ENCODE measurements around the gene SCAP.

GRCh38 chr3:47428662-47429061 lies 47.1 kb downstream of the SCAP start:
- TF ChIP-seq U2AF2 (IDR thresholded peaks at IDR 0.05; ENCODE audit: low read depth, low read length) (no peak), PHF8 (CRISPR knock-in tag; IDR thresholded peaks at IDR 0.05) (no peak), REST (IDR thresholded peaks at IDR 0.05; ENCODE audit: borderline replicate concordance in 1 of 2, low read depth in 1 of 2, low read length in 2 of 2) (no peak), CHD2 (IDR thresholded peaks at IDR 0.05; ENCODE audit: low read depth, low read length) (no peak), POLR2A (IDR thresholded peaks at IDR 0.05; ENCODE audit: insufficient read depth in 1 of 2, low read depth in 2 of 2, low read length in 2 of 2) (no peak), ZZZ3 (CRISPR knock-in tag; IDR thresholded peaks at IDR 0.05; ENCODE audit: borderline replicate concordance) (no peak), GTF3A (CRISPR knock-in tag; conservative IDR thresholded peaks at IDR 0.05) (no peak), ZNF24 (IDR thresholded peaks at IDR 0.05) (no peak), HDAC2 (CRISPR knock-in tag; IDR thresholded peaks at IDR 0.05) (no peak)
- TF ChIP-seq, protein P1, sequence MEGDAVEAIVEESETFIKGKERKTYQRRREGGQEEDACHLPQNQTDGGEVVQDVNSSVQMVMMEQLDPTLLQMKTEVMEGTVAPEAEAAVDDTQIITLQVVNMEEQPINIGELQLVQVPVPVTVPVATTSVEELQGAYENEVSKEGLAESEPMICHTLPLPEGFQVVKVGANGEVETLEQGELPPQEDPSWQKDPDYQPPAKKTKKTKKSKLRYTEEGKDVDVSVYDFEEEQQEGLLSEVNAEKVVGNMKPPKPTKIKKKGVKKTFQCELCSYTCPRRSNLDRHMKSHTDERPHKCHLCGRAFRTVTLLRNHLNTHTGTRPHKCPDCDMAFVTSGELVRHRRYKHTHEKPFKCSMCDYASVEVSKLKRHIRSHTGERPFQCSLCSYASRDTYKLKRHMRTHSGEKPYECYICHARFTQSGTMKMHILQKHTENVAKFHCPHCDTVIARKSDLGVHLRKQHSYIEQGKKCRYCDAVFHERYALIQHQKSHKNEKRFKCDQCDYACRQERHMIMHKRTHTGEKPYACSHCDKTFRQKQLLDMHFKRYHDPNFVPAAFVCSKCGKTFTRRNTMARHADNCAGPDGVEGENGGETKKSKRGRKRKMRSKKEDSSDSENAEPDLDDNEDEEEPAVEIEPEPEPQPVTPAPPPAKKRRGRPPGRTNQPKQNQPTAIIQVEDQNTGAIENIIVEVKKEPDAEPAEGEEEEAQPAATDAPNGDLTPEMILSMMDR (CRISPR knock-in tag; IDR thresholded peaks at IDR 0.05) = no peak
- TF ChIP-seq, protein P2, sequence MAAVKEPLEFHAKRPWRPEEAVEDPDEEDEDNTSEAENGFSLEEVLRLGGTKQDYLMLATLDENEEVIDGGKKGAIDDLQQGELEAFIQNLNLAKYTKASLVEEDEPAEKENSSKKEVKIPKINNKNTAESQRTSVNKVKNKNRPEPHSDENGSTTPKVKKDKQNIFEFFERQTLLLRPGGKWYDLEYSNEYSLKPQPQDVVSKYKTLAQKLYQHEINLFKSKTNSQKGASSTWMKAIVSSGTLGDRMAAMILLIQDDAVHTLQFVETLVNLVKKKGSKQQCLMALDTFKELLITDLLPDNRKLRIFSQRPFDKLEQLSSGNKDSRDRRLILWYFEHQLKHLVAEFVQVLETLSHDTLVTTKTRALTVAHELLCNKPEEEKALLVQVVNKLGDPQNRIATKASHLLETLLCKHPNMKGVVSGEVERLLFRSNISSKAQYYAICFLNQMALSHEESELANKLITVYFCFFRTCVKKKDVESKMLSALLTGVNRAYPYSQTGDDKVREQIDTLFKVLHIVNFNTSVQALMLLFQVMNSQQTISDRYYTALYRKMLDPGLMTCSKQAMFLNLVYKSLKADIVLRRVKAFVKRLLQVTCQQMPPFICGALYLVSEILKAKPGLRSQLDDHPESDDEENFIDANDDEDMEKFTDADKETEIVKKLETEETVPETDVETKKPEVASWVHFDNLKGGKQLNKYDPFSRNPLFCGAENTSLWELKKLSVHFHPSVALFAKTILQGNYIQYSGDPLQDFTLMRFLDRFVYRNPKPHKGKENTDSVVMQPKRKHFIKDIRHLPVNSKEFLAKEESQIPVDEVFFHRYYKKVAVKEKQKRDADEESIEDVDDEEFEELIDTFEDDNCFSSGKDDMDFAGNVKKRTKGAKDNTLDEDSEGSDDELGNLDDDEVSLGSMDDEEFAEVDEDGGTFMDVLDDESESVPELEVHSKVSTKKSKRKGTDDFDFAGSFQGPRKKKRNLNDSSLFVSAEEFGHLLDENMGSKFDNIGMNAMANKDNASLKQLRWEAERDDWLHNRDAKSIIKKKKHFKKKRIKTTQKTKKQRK (IDR thresholded peaks at IDR 0.05; ENCODE audit: low read length) = no peak

All from HepG2 (cell line).